VCaP (cell line): ENCODE results near the gene NUDT14.

Experiments
- H3K27ac ChIP-seq: fragments of 450-650 bp; 2 replicates; pipeline ENCODE4 v1.5.1; 2017
- TF ChIP-seq, protein P1 (sequence below): fragments of 450-650 bp; conservative IDR thresholded peaks from 2 replicates; pipeline ENCODE4 v1.5.1; 2017; ENCODE audit warnings: mild to moderate bottlenecking, moderate library complexity

NUDT14 gene

DNA sequence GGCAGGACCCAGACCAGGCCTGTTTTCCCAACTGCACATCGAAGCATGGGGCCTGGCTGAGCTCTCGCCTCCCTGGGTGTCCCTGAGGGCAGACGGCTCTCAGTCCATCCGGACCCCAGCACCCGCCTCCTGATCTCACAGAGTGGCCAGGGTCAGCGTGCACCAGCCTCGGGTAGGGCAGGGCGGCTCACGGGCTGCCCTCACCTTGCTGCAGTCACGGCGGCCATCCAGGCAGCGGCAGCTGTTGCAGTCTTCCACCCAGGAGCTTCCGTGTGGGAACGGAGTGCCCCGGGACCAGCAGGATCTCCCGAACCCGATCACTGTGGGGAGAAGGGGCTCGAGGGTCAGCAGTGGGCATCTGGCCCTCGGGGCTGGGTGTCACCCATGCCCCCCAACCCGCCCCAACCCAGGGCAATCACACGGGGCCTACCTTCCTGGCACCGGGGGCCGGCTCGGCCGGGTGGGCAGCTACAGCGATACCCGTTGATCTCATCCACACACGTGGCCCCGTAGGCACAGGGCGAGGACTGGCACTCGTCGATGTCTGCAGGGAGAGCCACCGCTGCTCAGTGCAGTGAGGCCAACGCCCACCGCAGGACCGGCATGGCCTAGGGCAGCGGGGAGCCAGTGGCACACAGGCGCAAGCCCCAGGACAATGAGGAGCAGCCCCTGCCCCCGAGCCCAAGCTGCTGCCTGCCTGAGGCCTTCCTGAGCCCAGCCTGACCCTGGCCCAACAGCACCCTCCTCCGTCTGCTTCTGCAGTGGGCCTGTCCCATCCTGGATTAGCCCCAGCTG, 34.7 kb downstream of the NUDT14 start:
- H3K27ac ChIP-seq = no peak overlapping the region
- TF ChIP-seq, protein P1, sequence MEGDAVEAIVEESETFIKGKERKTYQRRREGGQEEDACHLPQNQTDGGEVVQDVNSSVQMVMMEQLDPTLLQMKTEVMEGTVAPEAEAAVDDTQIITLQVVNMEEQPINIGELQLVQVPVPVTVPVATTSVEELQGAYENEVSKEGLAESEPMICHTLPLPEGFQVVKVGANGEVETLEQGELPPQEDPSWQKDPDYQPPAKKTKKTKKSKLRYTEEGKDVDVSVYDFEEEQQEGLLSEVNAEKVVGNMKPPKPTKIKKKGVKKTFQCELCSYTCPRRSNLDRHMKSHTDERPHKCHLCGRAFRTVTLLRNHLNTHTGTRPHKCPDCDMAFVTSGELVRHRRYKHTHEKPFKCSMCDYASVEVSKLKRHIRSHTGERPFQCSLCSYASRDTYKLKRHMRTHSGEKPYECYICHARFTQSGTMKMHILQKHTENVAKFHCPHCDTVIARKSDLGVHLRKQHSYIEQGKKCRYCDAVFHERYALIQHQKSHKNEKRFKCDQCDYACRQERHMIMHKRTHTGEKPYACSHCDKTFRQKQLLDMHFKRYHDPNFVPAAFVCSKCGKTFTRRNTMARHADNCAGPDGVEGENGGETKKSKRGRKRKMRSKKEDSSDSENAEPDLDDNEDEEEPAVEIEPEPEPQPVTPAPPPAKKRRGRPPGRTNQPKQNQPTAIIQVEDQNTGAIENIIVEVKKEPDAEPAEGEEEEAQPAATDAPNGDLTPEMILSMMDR = no peak

- H3K27ac ChIP-seq = no peak overlapping the region
- TF ChIP-seq, protein P1 = no peak
These were observed 35.5 kb downstream of the NUDT14 start for GRCh38 chr14:105145381-105146180.

DNA sequence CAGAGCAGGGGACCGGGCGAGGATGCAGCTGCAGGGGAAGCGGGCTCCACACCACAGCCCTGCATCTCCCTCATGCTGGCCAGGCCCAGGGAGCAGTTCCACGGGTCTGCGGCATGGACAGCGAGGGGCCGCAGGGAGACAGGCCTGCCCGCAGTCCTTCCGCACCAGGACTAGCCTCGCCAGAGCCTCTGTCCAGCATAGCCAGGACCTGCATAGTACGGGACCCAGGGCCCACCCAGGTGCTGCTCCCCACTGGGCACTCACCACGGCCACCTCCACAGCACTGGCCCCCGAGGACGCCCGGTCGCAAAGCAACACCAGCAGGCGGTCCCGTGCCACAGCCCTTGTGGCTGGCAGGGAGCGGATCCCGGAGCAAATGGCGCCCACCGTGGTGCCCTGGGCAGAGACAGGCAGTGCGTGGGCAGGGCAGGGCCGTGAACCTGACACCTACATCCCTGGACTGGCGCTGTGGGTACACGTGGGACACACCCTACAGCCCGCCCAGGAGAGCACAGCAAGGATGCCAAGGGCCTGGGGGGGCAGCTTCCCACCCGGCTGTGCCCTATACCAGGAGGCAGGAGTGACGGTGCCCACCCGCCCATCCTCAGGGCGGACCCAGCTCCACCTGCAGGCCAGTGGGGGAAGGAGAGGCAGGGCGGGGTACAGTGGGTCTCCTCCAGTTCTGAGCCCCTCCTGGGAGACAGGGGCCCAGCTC, 36.3 kb downstream of the NUDT14 start:
- H3K27ac ChIP-seq = no peak overlapping the region
- TF ChIP-seq, protein P1 = no peak

DNA sequence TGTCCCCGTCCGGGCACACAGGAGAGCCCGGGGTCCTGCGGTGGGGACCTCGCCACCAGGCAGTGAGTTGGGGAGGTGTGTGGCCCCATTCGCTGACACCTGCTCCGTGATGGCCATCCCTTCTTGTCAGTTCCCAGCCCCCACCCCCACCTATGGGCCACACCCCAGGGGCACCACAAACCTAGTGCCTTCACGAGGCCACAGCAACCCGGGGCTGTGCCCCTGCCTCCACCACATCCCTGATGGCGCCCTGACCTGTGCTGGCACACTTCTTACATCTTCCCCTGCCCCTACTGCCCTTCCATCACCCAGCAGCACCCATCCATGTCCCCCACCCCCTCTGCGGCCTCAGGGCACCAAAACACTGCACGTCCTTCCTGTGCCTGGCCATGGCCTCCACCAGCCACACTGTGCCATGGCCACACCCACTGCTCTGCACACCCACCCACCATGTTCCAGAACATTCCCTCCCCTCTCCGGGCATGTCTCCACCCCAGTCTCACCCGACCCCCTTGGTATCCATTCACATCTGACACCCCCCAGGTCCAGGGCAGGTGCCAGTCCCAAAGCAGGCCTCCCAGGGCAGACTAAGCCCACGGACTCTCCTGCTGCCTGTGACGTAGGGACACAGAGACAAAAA, 37.0 kb downstream of the NUDT14 start:
- TF ChIP-seq, protein P1 = no peak
- no peak overlapping the region for H3K27ac ChIP-seq

DNA sequence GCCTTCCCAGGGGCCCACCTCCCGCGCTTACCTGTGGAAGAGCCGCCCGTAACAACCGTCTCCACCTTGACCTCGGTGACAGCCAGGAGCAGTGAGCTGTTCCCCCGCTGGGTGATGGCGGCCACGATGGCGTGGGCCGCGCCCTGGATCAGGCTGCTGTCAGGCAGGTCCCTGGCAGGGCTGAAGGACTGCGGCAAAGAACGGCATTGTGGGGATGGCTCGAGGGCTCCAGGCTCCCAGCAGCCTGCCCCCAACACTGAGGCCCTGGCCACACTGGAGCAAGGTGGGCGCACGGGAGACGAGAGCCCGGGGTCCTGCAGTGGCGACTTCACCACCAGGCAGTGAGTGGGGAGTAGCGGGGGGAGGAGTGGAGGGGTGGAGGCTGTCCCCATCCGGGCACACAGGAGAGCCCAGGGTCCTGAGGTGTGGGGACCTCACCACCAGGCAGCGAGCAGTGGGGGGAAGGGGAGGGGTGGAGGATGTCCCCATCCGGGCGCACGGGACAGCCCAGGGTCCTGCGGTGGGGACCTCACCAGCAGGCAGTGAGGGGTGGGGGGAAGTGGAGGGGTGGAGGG, 37.6 kb downstream of the NUDT14 start:
- no peak overlapping the region for H3K27ac ChIP-seq
- TF ChIP-seq, protein P1 = no peak

DNA sequence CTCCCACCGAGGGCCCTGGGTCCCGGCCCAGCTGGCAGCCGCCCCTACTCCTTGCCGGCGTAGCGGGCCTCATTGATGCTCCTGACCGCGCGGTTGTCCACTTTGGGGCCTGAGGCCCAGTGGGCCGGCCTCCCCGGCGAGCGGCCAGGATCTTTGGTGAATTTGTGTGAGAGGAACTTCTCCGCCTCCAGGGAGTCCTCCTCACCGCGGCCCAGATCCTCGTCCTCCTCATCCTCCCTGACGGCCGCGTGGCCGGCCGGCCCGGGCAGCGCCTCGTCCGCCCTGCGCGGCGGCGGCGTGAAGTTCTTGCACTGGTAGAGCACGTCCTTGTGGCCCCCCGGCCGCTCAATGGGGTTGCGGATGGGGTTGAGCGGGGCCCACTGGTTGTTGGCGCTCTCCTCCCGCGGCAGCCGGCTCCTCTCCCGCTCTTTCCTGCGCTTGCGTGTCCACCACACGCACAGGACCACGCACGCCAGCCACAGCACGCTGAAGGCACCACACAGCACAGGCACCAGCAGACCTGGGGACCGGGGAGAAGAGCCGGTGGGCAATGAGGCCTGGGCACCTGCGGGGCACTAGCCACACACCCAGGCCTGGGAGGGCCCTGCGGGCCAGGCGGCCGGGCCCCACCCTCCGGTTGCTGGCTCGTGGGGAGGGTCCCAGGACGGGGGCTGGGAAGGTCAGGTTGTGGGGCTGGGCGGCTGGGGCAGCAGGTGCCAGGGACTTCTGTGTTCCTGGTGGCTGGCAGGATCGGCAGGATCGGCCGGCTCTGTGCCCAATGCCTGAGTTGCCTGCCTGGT, 38.3 kb downstream of the NUDT14 start:
- H3K27ac ChIP-seq = no peak overlapping the region
- TF ChIP-seq, protein P1 = no peak
